GM12873 (cell line): ENCODE measurements around the gene ADAMTS10.

ENCODE experiments used
- TF ChIP-seq, protein P1 (sequence below): IDR thresholded peaks from 2 replicates; pipeline ENCODE4 v1.5.1; 2012; ENCODE audit warnings: low read depth, mild to moderate bottlenecking, moderate library complexity, low read length, control low read depth; ENCODE audit not compliant: insufficient read depth; ENCODE audit errors: missing control alignments

Gene ADAMTS10

DNA sequence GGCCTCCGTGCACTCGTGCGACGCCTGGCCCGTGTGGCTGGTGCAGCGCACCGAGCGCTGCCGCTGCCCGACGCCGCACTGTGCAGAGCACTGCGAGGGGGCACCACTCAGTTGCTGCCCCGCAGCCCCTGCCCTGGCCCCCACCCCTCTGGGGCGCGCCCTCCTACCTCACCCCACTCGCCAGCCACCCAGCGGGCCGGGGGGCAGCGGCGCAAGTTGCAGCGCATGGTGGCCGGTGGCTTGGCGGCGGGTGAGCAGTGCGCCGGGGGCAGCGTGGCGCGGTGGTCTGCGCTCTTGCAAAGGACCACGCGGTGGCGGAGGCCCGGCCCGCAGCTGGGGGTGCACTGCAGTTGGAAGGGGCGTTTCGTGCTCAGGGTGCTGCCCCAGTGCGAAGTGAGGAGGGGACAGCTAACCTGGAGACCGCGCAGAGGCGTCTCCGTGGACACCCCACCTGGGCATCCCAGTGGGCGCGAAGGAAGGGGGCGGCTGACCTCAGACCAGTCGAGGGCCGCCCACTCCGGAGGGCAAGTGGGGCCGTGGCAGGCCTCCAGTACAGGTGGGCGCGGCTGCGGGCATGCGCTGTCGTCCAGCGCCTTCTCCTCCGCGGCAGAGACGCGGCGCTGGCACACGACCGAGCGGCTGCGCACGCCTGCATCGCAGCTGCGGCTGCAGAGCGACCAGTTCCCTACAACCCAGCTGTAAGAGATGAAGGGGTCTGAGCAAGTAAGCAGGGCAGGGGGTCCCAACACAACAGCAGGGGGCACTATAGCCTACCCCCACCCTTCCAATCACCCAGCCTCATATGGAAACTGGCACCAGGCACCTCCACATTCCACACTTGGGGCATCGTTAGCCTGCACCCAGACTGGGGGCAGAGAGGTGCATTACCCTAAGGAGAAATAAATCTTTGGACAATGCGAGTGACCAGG lies 25.3 kb downstream of the ADAMTS10 start:
- TF ChIP-seq, protein P1, sequence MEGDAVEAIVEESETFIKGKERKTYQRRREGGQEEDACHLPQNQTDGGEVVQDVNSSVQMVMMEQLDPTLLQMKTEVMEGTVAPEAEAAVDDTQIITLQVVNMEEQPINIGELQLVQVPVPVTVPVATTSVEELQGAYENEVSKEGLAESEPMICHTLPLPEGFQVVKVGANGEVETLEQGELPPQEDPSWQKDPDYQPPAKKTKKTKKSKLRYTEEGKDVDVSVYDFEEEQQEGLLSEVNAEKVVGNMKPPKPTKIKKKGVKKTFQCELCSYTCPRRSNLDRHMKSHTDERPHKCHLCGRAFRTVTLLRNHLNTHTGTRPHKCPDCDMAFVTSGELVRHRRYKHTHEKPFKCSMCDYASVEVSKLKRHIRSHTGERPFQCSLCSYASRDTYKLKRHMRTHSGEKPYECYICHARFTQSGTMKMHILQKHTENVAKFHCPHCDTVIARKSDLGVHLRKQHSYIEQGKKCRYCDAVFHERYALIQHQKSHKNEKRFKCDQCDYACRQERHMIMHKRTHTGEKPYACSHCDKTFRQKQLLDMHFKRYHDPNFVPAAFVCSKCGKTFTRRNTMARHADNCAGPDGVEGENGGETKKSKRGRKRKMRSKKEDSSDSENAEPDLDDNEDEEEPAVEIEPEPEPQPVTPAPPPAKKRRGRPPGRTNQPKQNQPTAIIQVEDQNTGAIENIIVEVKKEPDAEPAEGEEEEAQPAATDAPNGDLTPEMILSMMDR, result no peak

DNA sequence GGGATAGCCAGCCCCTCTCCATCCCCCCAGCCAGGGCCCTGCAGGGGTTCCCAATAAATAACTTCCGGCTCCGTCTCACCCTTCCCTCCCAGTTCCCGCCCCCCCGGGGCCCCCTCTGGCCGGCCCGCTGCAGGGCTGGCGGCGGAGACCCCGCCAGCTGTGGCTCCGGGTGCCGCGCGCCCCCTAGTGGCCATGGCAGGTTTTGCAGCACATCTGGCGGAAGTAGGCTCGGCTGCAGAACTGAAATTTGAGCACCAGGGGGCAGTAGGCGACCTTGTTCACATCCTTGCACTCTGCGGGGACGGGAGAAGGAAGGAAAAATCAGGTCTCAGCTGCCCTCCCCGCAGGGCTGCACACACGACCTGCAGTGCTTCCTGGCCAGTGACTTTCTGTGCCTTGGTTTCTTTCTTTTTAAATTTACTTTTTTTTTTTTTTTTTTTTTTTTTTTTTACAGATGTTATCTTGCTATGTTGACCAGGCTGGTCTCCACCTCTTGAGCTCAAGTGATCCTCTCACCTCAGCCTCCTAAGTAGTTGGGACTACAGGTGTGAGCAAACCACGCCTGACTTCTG lies 29.7 kb downstream of the ADAMTS10 start:
- TF ChIP-seq, protein P1, result peak; percentile 98

DNA sequence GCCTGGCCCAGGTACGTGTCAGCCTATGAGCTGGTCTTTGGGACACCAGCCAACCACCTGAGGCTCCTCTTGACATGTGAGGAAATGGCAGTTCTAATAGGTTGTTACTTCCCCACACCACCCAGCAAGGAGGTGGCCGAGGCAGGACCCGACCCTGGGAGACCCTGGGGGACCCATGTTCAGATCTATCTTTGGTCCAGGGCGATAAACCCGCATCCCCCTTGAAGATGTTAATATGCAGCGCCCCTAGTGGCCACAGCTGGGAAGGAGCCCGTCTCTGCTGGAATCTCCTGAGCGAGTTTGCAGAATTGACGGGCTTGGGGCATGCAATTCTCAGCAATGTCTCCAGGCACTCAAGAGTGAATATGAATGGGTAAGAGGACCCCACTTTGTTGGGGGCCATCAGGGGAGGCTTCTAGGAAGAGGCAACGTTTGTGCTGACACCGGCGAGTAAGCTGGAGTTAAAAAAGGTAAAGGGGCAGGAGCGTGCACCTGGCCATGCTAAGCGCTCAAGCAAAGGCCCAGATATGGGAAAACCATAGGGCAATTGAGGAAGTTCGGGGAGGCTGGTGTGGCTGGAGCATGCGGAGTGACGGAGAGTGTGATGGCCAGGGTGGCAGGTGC lies 31.8 kb downstream of the ADAMTS10 start:
- TF ChIP-seq, protein P1, result peak; percentile 93

DNA sequence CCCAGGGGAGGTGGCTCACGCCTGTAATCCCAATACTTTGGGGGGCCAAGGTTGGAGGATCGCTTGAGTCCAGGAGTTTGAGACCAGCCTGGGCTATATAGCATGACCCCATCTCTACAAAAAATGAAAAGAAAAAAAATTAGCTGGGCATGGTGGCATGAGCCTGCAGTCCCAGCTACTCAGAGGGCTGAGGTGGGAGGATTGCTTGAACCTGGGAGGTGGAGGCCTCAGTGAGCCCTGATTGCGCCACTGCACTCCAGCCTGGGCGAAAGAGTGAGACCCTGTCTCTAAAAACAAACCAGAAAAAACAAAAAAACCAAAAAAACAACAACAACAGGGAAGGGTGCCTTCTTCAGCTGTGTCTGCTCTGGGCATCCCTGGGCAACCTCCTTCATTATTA lies 32.8 kb downstream of the ADAMTS10 start:
- TF ChIP-seq, protein P1, result no peak

DNA sequence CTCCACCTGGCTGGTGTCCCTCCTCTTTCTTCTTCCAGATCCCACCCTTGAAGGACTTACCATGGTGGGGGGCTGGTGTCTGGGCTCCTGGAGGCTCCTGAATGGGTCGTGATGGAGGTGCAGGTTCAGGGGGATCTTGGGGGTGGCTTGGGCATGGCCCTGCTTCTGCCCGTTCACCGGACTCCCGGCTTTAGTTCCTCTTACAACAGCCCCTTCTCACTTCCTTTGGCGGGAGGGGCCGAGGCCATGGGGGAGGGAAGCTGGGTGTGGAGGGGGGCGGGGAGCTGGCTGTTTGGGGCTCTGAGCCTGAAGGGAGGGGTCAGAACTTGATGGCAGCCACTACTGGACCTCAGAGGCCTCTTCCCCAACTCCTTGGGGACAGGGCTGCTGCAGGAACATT lies 33.3 kb downstream of the ADAMTS10 start, which contains the start of gene MYO1F:
Gene MYO1F (minus strand): TSS at position 196 of the 400 bp plus-strand sequence. CDS start 133 bp downstream, at position 63.
- TF ChIP-seq, protein P1, result no peak

DNA sequence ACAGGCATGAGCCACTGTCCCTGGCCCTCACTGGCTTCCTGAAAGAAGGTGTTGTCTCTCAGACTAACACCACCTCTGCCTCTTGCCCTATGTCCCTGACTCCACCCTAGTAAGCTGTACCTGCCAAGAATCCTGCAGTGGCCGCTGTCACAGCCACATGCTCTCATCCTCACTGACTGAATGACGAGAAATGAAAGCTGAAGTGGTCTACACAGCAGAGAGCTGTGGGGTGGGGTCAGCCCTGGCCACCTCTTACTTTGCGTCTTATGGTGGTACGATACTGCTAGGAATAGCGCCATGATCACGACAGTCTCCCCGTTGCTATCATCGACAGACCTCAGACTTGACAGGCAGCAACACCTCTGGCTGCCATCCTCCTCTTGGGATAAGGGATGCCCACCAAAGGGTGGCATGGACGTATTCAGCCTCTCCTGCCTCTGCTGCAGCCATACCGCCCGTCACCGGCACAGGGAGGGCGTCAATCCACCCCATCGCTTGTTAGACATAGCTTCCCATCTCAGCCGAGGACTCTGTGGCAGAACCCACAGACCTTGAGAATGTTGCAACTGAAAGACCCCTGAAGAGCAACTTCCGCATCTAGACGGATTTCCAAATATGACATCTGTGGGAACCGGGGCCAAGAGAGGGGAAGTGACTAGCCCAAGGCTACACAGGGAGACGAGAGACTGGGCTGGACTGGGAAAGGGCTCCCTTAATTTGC lies 34.1 kb downstream of the ADAMTS10 start:
- TF ChIP-seq, protein P1, result peak; percentile 15
